Left ventricle myocardium inferior (tissue), 1 donor: ENCODE measurements around the gene DYSF. TPM values are rescaled to one million over a fixed set of nuclear protein-coding genes. Genes with fewer than 3 reads are reported as not detected.
A peak's percentile ranks its signal among the peaks of the same experiment; 100 is the strongest.

Experiments
- DNase-seq: peaks from one replicate; pipeline ENCODE4 v3.0.0-alpha.2; 2020
- H3K27ac ChIP-seq: fragments of 200-600 bp; replicated peaks from 2 replicates; pipeline ENCODE4 v1.8.0; 2021
- H3K27me3 ChIP-seq: fragments of 200-600 bp; 2 replicates; pipeline ENCODE4 v1.8.0; 2021; ENCODE audit warnings: low read depth
- H3K36me3 ChIP-seq: fragments of 200-600 bp; 2 replicates; pipeline ENCODE4 v1.8.0; 2021
- H3K4me1 ChIP-seq: fragments of 200-600 bp; 2 replicates; pipeline ENCODE4 v1.8.0; 2021
- H3K4me3 ChIP-seq: fragments of 200-600 bp; 2 replicates; pipeline ENCODE4 v1.8.0; 2021; ENCODE audit warnings: mild to moderate bottlenecking, moderate library complexity
- H3K9me3 ChIP-seq: fragments of 200-600 bp; replicated peaks from 2 replicates; pipeline ENCODE4 v1.8.0; 2021
- intact Hi-C: fragments of 100-400 bp; cut with micrococcal nuclease; formaldehyde crosslinking; loops from one replicate; pipeline ENCODE4 v1.11.0; 2022
- total RNA-seq: library from RNA; stranded (reverse); fragmentation: NEBNext Ultra II Directional; extraction: Animal tissue kit (Norgen Biotek cat#: 25700); gene quantifications from one replicate; pipeline ENCODE4 v1.2.1, GENCODE V29; 2021
- TF ChIP-seq, protein P1 (sequence below): fragments of 200-600 bp; IDR thresholded peaks from 2 replicates; pipeline ENCODE4 v1.8.0; 2021; ENCODE audit warnings: antibody characterized with exemption, mild to moderate bottlenecking, borderline replicate concordance
- donor health status: DM: no; HTN: yes; CAD: no; lungs with severe emphysema.

DYSF gene
- total RNA-seq, 1 donor from 2014 or later: 48.2 TPM

DNA sequence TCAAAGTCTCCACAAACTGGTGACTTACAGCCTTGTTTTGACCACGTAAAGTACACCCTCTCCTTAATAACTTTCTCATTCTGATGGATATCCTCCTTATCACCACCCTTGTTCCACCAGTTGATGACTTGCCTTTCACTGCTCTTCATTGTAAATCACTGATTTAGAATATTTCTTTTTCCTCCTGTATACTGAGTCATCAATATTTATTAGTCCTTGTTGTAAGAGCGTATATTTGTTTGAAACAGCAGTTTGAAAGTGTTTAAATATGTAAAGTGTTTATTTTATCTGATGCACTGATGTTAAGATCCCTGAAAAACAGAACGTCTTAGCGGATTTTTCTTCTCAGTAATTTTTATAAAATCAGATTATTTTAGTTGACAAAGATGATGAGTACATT is 34.2 kb upstream of the DYSF start:
- intact Hi-C loops: no loop called here
- Histone ChIP-seq H3K4me3 (no peak overlapping the region), H3K9me3 (no peaks in the 10 kb centered on the region), H3K27ac (no peak overlapping the region), H3K27me3 (no peaks in the 10 kb centered on the region), H3K4me1 (peaks cover 32% of the 10 kb centered on the region), H3K36me3 (peaks cover 22% of the 10 kb centered on the region)
- DNase-seq: no peak
- TF ChIP-seq, protein P1, sequence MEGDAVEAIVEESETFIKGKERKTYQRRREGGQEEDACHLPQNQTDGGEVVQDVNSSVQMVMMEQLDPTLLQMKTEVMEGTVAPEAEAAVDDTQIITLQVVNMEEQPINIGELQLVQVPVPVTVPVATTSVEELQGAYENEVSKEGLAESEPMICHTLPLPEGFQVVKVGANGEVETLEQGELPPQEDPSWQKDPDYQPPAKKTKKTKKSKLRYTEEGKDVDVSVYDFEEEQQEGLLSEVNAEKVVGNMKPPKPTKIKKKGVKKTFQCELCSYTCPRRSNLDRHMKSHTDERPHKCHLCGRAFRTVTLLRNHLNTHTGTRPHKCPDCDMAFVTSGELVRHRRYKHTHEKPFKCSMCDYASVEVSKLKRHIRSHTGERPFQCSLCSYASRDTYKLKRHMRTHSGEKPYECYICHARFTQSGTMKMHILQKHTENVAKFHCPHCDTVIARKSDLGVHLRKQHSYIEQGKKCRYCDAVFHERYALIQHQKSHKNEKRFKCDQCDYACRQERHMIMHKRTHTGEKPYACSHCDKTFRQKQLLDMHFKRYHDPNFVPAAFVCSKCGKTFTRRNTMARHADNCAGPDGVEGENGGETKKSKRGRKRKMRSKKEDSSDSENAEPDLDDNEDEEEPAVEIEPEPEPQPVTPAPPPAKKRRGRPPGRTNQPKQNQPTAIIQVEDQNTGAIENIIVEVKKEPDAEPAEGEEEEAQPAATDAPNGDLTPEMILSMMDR: no peak

DNA sequence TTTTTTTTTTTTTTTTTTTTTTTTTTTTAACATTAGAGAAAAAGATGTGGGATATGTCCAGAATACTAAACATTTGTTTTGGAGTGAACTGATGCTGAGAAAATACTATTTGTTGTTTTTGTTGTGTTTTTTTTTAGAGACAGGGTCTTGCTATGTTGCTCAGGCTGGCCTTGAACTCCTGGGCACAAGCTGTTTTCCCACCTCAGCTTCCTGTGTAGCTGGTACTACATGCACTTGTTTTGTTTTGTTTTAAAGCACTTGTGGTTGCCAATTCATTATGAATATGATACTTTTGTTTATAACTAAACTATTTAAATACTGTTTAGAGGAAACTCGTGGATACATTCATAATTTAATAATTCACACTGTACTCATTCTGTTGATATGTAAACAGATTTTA is 33.4 kb upstream of the DYSF start:
- intact Hi-C loops: loop anchor here (5.0 kb wide), 1 partner anchor 73 kb away; no protein-coding TSS in a partner anchor
- no peak for DNase-seq
- no peaks in the 10 kb centered on the region for H3K9me3 ChIP-seq
- H3K4me1 ChIP-seq: peaks cover 39% of the 10 kb centered on the region
- H3K27me3 ChIP-seq: no peaks in the 10 kb centered on the region
- no peak overlapping the region for H3K4me3 ChIP-seq
- TF ChIP-seq, protein P1: no peak
- H3K27ac ChIP-seq: no peak overlapping the region
- peaks cover 22% of the 10 kb centered on the region for H3K36me3 ChIP-seq

DNA sequence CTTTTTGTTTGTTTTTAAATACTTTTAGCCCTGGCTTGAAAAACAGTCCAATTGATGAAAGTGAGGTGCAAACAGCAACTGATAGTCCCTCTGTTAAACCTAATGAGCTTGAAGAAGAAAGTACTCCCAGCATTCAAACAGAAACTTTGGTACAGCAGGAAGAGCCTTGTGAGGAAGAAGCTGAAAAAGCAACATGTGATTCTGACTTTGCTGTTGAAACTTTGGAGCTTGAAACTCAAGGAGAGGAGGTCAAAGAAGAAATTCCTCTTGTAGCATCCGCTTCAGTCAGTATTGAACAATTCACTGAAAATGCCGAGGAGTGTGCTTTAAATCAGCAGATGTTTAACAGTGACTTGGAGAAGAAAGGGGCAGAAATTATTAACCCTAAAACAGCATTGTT is 30.6 kb upstream of the DYSF start:
- Histone ChIP-seq H3K4me1 (peaks cover 35% of the 10 kb centered on the region), H3K36me3 (peaks cover 46% of the 10 kb centered on the region), H3K9me3 (no peaks in the 10 kb centered on the region), H3K4me3 (no peak overlapping the region), H3K27ac (no peak overlapping the region), H3K27me3 (no peaks in the 10 kb centered on the region)
- TF ChIP-seq, protein P1: no peak
- no peak for DNase-seq
- intact Hi-C loops: loop anchor here (5.0 kb wide), 1 partner anchor 75 kb away; no protein-coding TSS in a partner anchor

DNA sequence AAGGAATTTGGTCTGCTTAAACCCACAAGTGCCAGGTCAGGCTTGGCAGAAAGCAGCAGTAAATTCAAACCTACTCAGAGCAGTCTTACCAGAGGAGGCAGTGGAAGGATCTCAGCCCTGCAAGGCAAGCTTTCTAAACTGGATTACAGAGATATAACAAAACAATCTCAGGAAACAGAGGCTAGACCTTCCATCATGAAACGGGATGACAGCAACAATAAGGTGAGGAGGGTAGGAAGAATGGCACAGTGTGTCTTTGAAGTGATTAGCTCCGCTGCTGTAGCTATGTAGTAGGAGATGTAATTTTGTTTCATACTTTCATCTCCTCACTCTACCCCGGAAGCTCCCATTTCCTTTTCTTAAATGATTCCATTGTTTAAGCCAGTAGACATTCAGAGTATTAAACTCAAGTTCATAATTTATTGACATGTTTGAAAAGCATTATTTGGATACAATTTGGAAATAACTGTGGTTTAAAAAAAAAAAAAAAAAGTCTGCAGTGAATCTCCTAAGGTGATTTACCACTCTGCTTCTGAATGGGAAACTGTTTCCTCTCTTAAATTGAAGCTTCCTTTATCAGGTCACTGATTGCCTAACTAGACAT is 29.4 kb upstream of the DYSF start:
- intact Hi-C loops: loop anchor here (5.0 kb wide), 1 partner anchor 77 kb away; no protein-coding TSS in a partner anchor
- Histone ChIP-seq H3K4me1 (peaks cover 32% of the 10 kb centered on the region), H3K27ac (peak overlapping the region; percentile 8), H3K9me3 (no peaks in the 10 kb centered on the region), H3K36me3 (peaks cover 49% of the 10 kb centered on the region), H3K4me3 (no peak overlapping the region), H3K27me3 (no peaks in the 10 kb centered on the region)
- DNase-seq: no peak
- TF ChIP-seq, protein P1: no peak

DNA sequence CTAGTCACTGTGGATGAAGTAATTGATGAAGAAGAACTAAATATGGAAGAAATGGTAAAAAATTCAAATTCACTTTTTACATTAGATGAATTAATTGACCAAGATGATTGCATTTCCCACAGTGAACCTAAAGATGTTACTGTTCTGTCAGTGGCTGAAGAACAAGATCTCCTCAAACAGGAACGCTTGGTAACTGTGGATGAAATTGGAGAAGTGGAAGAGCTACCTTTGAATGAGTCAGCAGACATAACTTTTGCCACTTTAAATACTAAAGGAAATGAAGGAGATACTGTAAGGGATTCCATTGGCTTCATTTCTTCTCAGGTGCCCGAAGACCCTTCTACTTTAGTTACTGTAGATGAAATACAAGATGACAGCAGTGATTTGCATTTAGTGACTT is 26.6 kb upstream of the DYSF start:
- TF ChIP-seq, protein P1: no peak
- intact Hi-C loops: no loop called here
- Histone ChIP-seq H3K4me1 (peaks cover 25% of the 10 kb centered on the region), H3K27ac (no peak overlapping the region), H3K9me3 (no peaks in the 10 kb centered on the region), H3K4me3 (no peak overlapping the region), H3K27me3 (no peaks in the 10 kb centered on the region), H3K36me3 (peaks cover 76% of the 10 kb centered on the region)
- no peak for DNase-seq
